Measurements from ENCODE around the gene CHTOP.

GRCh38 chr1:153648000-153648643 is 14.3 kb downstream of the CHTOP start:
- TF ChIP-seq CTCF (IDR thresholded peaks at IDR 0.05) (no peak), POLR2A (IDR thresholded peaks at IDR 0.05) (no peak)
